MV-4-11 (cell line): ENCODE data around the gene MGAM2.

Experiments used
- DNase-seq: peaks from one replicate; lab custom pipeline; 2025; lab: John Stamatoyannopoulos, UW

The MGAM2 gene

GRCh38 chr7:142120524-142120923 is 9.0 kb downstream of the MGAM2 start:
- no peak for DNase-seq

GRCh38 chr7:142123184-142123583 is 11.7 kb downstream of the MGAM2 start:
- no peak for DNase-seq

GRCh38 chr7:142125256-142125955 is 13.9 kb downstream of the MGAM2 start:
- DNase-seq = peak; percentile 9

- no peak for DNase-seq
These were observed 18.7 kb downstream of the MGAM2 start for GRCh38 chr7:142130267-142130666.

- no peak for DNase-seq
These were observed 20.1 kb downstream of the MGAM2 start for GRCh38 chr7:142131439-142132185.

GRCh38 chr7:142133731-142134148 is 22.2 kb downstream of the MGAM2 start:
- DNase-seq = no peak

GRCh38 chr7:142134909-142135308 is 23.4 kb downstream of the MGAM2 start:
- DNase-seq = peak; percentile 51

GRCh38 chr7:142138996-142139395 is 27.5 kb downstream of the MGAM2 start:
- DNase-seq = no peak

- DNase-seq = no peak
These were observed 28.3 kb downstream of the MGAM2 start for GRCh38 chr7:142139597-142140400.

GRCh38 chr7:142140401-142140959 is 29.0 kb downstream of the MGAM2 start:
- DNase-seq = no peak

- no peak for DNase-seq
These were observed 31.2 kb downstream of the MGAM2 start for GRCh38 chr7:142142702-142143101.

- no peak for DNase-seq
These were observed 34.6 kb downstream of the MGAM2 start for GRCh38 chr7:142146124-142146523.

- DNase-seq = no peak
These were observed 38.8 kb downstream of the MGAM2 start for GRCh38 chr7:142150356-142150755.

GRCh38 chr7:142150869-142151268 is 39.4 kb downstream of the MGAM2 start:
- no peak for DNase-seq

GRCh38 chr7:142152076-142152475 is 40.6 kb downstream of the MGAM2 start:
- DNase-seq = peak; percentile 71

- DNase-seq = peak; percentile 56
These were observed 41.9 kb downstream of the MGAM2 start for GRCh38 chr7:142153400-142153799.

- DNase-seq = no peak
These were observed 47.4 kb downstream of the MGAM2 start for GRCh38 chr7:142158736-142159496.

GRCh38 chr7:142161921-142162320 is 50.4 kb downstream of the MGAM2 start:
- no peak for DNase-seq

- no peak for DNase-seq
These were observed 57.2 kb downstream of the MGAM2 start for GRCh38 chr7:142168746-142169145.

- DNase-seq = no peak
These were observed 61.4 kb downstream of the MGAM2 start for GRCh38 chr7:142172932-142173331.

GRCh38 chr7:142174441-142174840 is 62.9 kb downstream of the MGAM2 start:
- DNase-seq = peak; percentile 53

- DNase-seq = peak; percentile 39
These were observed 64.1 kb downstream of the MGAM2 start for GRCh38 chr7:142175594-142175993.
